ENCODE results near the gene RUFY2.

RUFY2 gene

GRCh38 chr10:68403701-68404100 is 3.4 kb downstream of the RUFY2 start:
- Mint-ChIP-seq H3K4me1 (ENCODE audit: low read depth) (peaks cover 20% of the 10 kb centered on the region), H3K36me3 (ENCODE audit: low read depth) (peaks cover 40% of the 10 kb centered on the region), H3K27ac (no peak overlapping the region), H3K4me3 (no peak overlapping the region), H3K27me3 (peaks cover 1% of the 10 kb centered on the region), H3K9me3 (no peaks in the 10 kb centered on the region)
- intact Hi-C loops (cut with micrococcal nuclease) = no loop called here

- H3K4me3 Mint-ChIP-seq = no peak overlapping the region
- peaks cover 20% of the 10 kb centered on the region for H3K4me1 Mint-ChIP-seq (ENCODE audit: low read depth)
- H3K9me3 Mint-ChIP-seq = no peaks in the 10 kb centered on the region
- H3K36me3 Mint-ChIP-seq (ENCODE audit: low read depth) = peaks cover 40% of the 10 kb centered on the region
- intact Hi-C loops (cut with micrococcal nuclease) = no loop called here
- H3K27me3 Mint-ChIP-seq = no peaks in the 10 kb centered on the region
- H3K27ac Mint-ChIP-seq = no peak overlapping the region
Measured at GRCh38 chr10:68402276-68402675, 4.8 kb downstream of the RUFY2 start.

- intact Hi-C loops (cut with micrococcal nuclease) = no loop called here
- no peak overlapping the region for H3K27ac Mint-ChIP-seq
- H3K4me1 Mint-ChIP-seq (ENCODE audit: low read depth) = no peaks in the 10 kb centered on the region
- H3K27me3 Mint-ChIP-seq = no peaks in the 10 kb centered on the region
- H3K9me3 Mint-ChIP-seq = no peaks in the 10 kb centered on the region
- H3K36me3 Mint-ChIP-seq (ENCODE audit: low read depth) = peaks cover 67% of the 10 kb centered on the region
- H3K4me3 Mint-ChIP-seq = no peak overlapping the region
Measured at GRCh38 chr10:68397005-68397404, 10.1 kb downstream of the RUFY2 start.

GRCh38 chr10:68385740-68386139 is 21.3 kb downstream of the RUFY2 start:
- no peaks in the 10 kb centered on the region for H3K27me3 Mint-ChIP-seq
- intact Hi-C loops (cut with micrococcal nuclease) = no loop called here
- H3K4me3 Mint-ChIP-seq = no peak overlapping the region
- no peaks in the 10 kb centered on the region for H3K9me3 Mint-ChIP-seq
- no peak overlapping the region for H3K27ac Mint-ChIP-seq
- H3K4me1 Mint-ChIP-seq (ENCODE audit: low read depth) = no peaks in the 10 kb centered on the region
- peaks cover 90% of the 10 kb centered on the region for H3K36me3 Mint-ChIP-seq (ENCODE audit: low read depth)

GRCh38 chr10:68371604-68372003 is 35.5 kb downstream of the RUFY2 start:
- H3K27me3 Mint-ChIP-seq = no peaks in the 10 kb centered on the region
- H3K4me3 Mint-ChIP-seq = no peak overlapping the region
- H3K9me3 Mint-ChIP-seq = peaks cover 15% of the 10 kb centered on the region
- peaks cover 77% of the 10 kb centered on the region for H3K36me3 Mint-ChIP-seq (ENCODE audit: low read depth)
- no peaks in the 10 kb centered on the region for H3K4me1 Mint-ChIP-seq (ENCODE audit: low read depth)
- H3K27ac Mint-ChIP-seq = no peak overlapping the region
- intact Hi-C loops (cut with micrococcal nuclease) = no loop called here

GRCh38 chr10:68367121-68367520 is 40.0 kb downstream of the RUFY2 start:
- H3K27me3 Mint-ChIP-seq = no peaks in the 10 kb centered on the region
- peaks cover 9% of the 10 kb centered on the region for H3K9me3 Mint-ChIP-seq
- no peak overlapping the region for H3K4me3 Mint-ChIP-seq
- peaks cover 71% of the 10 kb centered on the region for H3K36me3 Mint-ChIP-seq (ENCODE audit: low read depth)
- intact Hi-C loops (cut with micrococcal nuclease) = no loop called here
- H3K4me1 Mint-ChIP-seq (ENCODE audit: low read depth) = no peaks in the 10 kb centered on the region
- H3K27ac Mint-ChIP-seq = no peak overlapping the region

GRCh38 chr10:68366600-68366999 is 40.5 kb downstream of the RUFY2 start:
- H3K36me3 Mint-ChIP-seq (ENCODE audit: low read depth) = peaks cover 71% of the 10 kb centered on the region
- H3K27ac Mint-ChIP-seq = no peak overlapping the region
- peaks cover 5% of the 10 kb centered on the region for H3K9me3 Mint-ChIP-seq
- no peaks in the 10 kb centered on the region for H3K4me1 Mint-ChIP-seq (ENCODE audit: low read depth)
- no peak overlapping the region for H3K4me3 Mint-ChIP-seq
- H3K27me3 Mint-ChIP-seq = no peaks in the 10 kb centered on the region
- intact Hi-C loops (cut with micrococcal nuclease) = no loop called here

GRCh38 chr10:68365611-68366010 is 41.5 kb downstream of the RUFY2 start:
- intact Hi-C loops (cut with micrococcal nuclease) = no loop called here
- Mint-ChIP-seq H3K4me1 (ENCODE audit: low read depth) (no peaks in the 10 kb centered on the region), H3K27me3 (no peaks in the 10 kb centered on the region), H3K4me3 (no peak overlapping the region), H3K27ac (no peak overlapping the region), H3K36me3 (ENCODE audit: low read depth) (peaks cover 68% of the 10 kb centered on the region), H3K9me3 (no peaks in the 10 kb centered on the region)

GRCh38 chr10:68364101-68364886 is 42.8 kb downstream of the RUFY2 start:
- Mint-ChIP-seq H3K36me3 (ENCODE audit: low read depth) (peaks cover 64% of the 10 kb centered on the region), H3K9me3 (no peaks in the 10 kb centered on the region), H3K4me3 (no peak overlapping the region), H3K4me1 (ENCODE audit: low read depth) (no peaks in the 10 kb centered on the region), H3K27ac (no peak overlapping the region), H3K27me3 (no peaks in the 10 kb centered on the region)
- intact Hi-C loops (cut with micrococcal nuclease) = no loop called here

- Mint-ChIP-seq H3K36me3 (ENCODE audit: low read depth) (peaks cover 70% of the 10 kb centered on the region), H3K4me3 (no peak overlapping the region), H3K27ac (no peak overlapping the region), H3K27me3 (no peaks in the 10 kb centered on the region), H3K9me3 (no peaks in the 10 kb centered on the region), H3K4me1 (ENCODE audit: low read depth) (no peaks in the 10 kb centered on the region)
- intact Hi-C loops (cut with micrococcal nuclease) = no loop called here
Measured at GRCh38 chr10:68362590-68362989, 44.5 kb downstream of the RUFY2 start.

GRCh38 chr10:68359189-68359588 is 47.9 kb downstream of the RUFY2 start:
- intact Hi-C loops (cut with micrococcal nuclease) = no loop called here
- no peak overlapping the region for H3K4me3 Mint-ChIP-seq
- H3K9me3 Mint-ChIP-seq = no peaks in the 10 kb centered on the region
- H3K4me1 Mint-ChIP-seq (ENCODE audit: low read depth) = no peaks in the 10 kb centered on the region
- peaks cover 62% of the 10 kb centered on the region for H3K36me3 Mint-ChIP-seq (ENCODE audit: low read depth)
- H3K27me3 Mint-ChIP-seq = no peaks in the 10 kb centered on the region
- H3K27ac Mint-ChIP-seq = no peak overlapping the region

- Mint-ChIP-seq H3K9me3 (no peaks in the 10 kb centered on the region), H3K4me3 (no peak overlapping the region), H3K27me3 (no peaks in the 10 kb centered on the region), H3K36me3 (ENCODE audit: low read depth) (peaks cover 75% of the 10 kb centered on the region), H3K4me1 (ENCODE audit: low read depth) (no peaks in the 10 kb centered on the region), H3K27ac (no peak overlapping the region)
- intact Hi-C loops (cut with micrococcal nuclease) = no loop called here
Measured at GRCh38 chr10:68353537-68353936, 53.5 kb downstream of the RUFY2 start.

GRCh38 chr10:68348265-68348741 is 58.8 kb downstream of the RUFY2 start:
- Mint-ChIP-seq H3K4me3 (no peak overlapping the region), H3K27me3 (no peaks in the 10 kb centered on the region), H3K36me3 (ENCODE audit: low read depth) (peaks cover 79% of the 10 kb centered on the region), H3K4me1 (ENCODE audit: low read depth) (no peaks in the 10 kb centered on the region), H3K9me3 (no peaks in the 10 kb centered on the region), H3K27ac (no peak overlapping the region)
- intact Hi-C loops (cut with micrococcal nuclease) = loop anchor here (1.0 to 10.0 kb wide), 2 partner anchors 136 to 434 kb away; no protein-coding TSS in a partner anchor

GRCh38 chr10:68346774-68347173 is 60.3 kb downstream of the RUFY2 start:
- Mint-ChIP-seq H3K4me1 (ENCODE audit: low read depth) (peaks cover 2% of the 10 kb centered on the region), H3K27ac (no peak overlapping the region), H3K36me3 (ENCODE audit: low read depth) (peaks cover 79% of the 10 kb centered on the region), H3K9me3 (no peaks in the 10 kb centered on the region), H3K4me3 (no peak overlapping the region), H3K27me3 (no peaks in the 10 kb centered on the region)
- intact Hi-C loops (cut with micrococcal nuclease) = loop anchor here (10.0 kb wide), 1 partner anchor 432 kb away; no protein-coding TSS in a partner anchor

- H3K4me1 Mint-ChIP-seq (ENCODE audit: low read depth) = peaks cover 6% of the 10 kb centered on the region
- H3K36me3 Mint-ChIP-seq (ENCODE audit: low read depth) = peaks cover 79% of the 10 kb centered on the region
- H3K27ac Mint-ChIP-seq = no peak overlapping the region
- intact Hi-C loops (cut with micrococcal nuclease) = loop anchor here (10.0 kb wide), 1 partner anchor 431 kb away; no protein-coding TSS in a partner anchor
- no peaks in the 10 kb centered on the region for H3K27me3 Mint-ChIP-seq
- H3K9me3 Mint-ChIP-seq = no peaks in the 10 kb centered on the region
- H3K4me3 Mint-ChIP-seq = no peak overlapping the region
Measured at GRCh38 chr10:68345621-68346020, 61.5 kb downstream of the RUFY2 start.

Data from dendritic cell treated with granulocyte-macrophage colony-stimulating factor and Interleukin-4, amounts not matched to agents 40 ng/mL and 50 ng/mL, for 4 days (primary cell).